Measurements from ENCODE around the gene CLIC5.

Gene CLIC5

GRCh38 chr6:46015119-46015968, at the start of gene CLIC5:
Gene CLIC5, minus strand, starts transcription at chr6:46015860. Its CDS starts 318 bp downstream, at chr6:46015542.
- DNase-seq (ENCODE audit: low read depth in 3 of 3), result no peak

GRCh38 chr6:46062991-46063390, 47.3 kb upstream of the CLIC5 start:
- DNase-seq (ENCODE audit: low read depth in 3 of 3), result no peak

GRCh38 chr6:46062312-46062711, 46.7 kb upstream of the CLIC5 start:
- no peak for DNase-seq (ENCODE audit: low read depth in 3 of 3)

GRCh38 chr6:46061497-46061896, 45.8 kb upstream of the CLIC5 start:
- no peak for DNase-seq (ENCODE audit: low read depth in 3 of 3)

GRCh38 chr6:46059608-46060007, 43.9 kb upstream of the CLIC5 start:
- no peak for DNase-seq (ENCODE audit: low read depth in 3 of 3)

GRCh38 chr6:46058951-46059350, 43.3 kb upstream of the CLIC5 start:
- DNase-seq (ENCODE audit: low read depth in 3 of 3), result no peak

GRCh38 chr6:46057792-46058191, 42.1 kb upstream of the CLIC5 start:
- DNase-seq (ENCODE audit: low read depth in 3 of 3), result no peak

- DNase-seq (ENCODE audit: low read depth in 3 of 3), result no peak
These were observed 41.4 kb upstream of the CLIC5 start for GRCh38 chr6:46056906-46057529.

GRCh38 chr6:46054516-46054915, 38.9 kb upstream of the CLIC5 start:
- DNase-seq (ENCODE audit: low read depth in 3 of 3), result no peak

- DNase-seq (ENCODE audit: low read depth in 3 of 3), result no peak
These were observed 37.6 kb upstream of the CLIC5 start for GRCh38 chr6:46053039-46053933.

GRCh38 chr6:46052479-46052878, 36.8 kb upstream of the CLIC5 start:
- no peak for DNase-seq (ENCODE audit: low read depth in 3 of 3)

- no peak for DNase-seq (ENCODE audit: low read depth in 3 of 3)
These were observed 36.3 kb upstream of the CLIC5 start for GRCh38 chr6:46051962-46052361.

- no peak for DNase-seq (ENCODE audit: low read depth in 3 of 3)
These were observed 35.3 kb upstream of the CLIC5 start for GRCh38 chr6:46050845-46051405.

GRCh38 chr6:46048646-46049297, 33.1 kb upstream of the CLIC5 start:
- DNase-seq (ENCODE audit: low read depth in 3 of 3), result no peak

- no peak for DNase-seq (ENCODE audit: low read depth in 3 of 3)
These were observed 31.0 kb upstream of the CLIC5 start for GRCh38 chr6:46046558-46047174.

- DNase-seq (ENCODE audit: low read depth in 3 of 3), result peak in 1 of 3 donors; percentile 11
These were observed 29.4 kb upstream of the CLIC5 start for GRCh38 chr6:46044881-46045617.

GRCh38 chr6:46042355-46042999, 26.8 kb upstream of the CLIC5 start:
- DNase-seq (ENCODE audit: low read depth in 3 of 3), result no peak

GRCh38 chr6:46040288-46040687, 24.6 kb upstream of the CLIC5 start:
- DNase-seq (ENCODE audit: low read depth in 3 of 3), result no peak

- no peak for DNase-seq (ENCODE audit: low read depth in 3 of 3)
These were observed 24.0 kb upstream of the CLIC5 start for GRCh38 chr6:46039646-46040045.

GRCh38 chr6:46036911-46037310, 21.3 kb upstream of the CLIC5 start:
- DNase-seq (ENCODE audit: low read depth in 3 of 3), result no peak

All from stimulated activated CD4-positive, alpha-beta T cell treated with anti-CD3 and anti-CD28 coated beads, TNF-alpha, amount 100 ng/mL, for 48 hours (primary cell).